ENCODE data around the gene SOX9.
"Not testable (repeated sequence)": the region's sequence is repeated elsewhere in the genome, so short reads cannot be mapped to it uniquely, and the experiment has no call there.

SOX9 gene

GRCh38 chr17:72111336-72111923, 9.4 kb upstream of the SOX9 start:
- no peak for DNase-seq (ENCODE audit: low read depth)

GRCh38 chr17:72111926-72112325, 8.9 kb upstream of the SOX9 start:
- DNase-seq (ENCODE audit: low read depth), result not testable (repeated sequence)

- no peak for DNase-seq (ENCODE audit: low read depth)
Measured at GRCh38 chr17:72113751-72114150, 7.1 kb upstream of the SOX9 start.

GRCh38 chr17:72115781-72116525, 4.9 kb upstream of the SOX9 start:
- DNase-seq (ENCODE audit: low read depth), result no peak

- DNase-seq (ENCODE audit: low read depth), result no peak
Measured at GRCh38 chr17:72116661-72117521, 3.9 kb upstream of the SOX9 start.

- DNase-seq (ENCODE audit: low read depth), result no peak
Measured at GRCh38 chr17:72117535-72118334, 3.1 kb upstream of the SOX9 start.

DNA sequence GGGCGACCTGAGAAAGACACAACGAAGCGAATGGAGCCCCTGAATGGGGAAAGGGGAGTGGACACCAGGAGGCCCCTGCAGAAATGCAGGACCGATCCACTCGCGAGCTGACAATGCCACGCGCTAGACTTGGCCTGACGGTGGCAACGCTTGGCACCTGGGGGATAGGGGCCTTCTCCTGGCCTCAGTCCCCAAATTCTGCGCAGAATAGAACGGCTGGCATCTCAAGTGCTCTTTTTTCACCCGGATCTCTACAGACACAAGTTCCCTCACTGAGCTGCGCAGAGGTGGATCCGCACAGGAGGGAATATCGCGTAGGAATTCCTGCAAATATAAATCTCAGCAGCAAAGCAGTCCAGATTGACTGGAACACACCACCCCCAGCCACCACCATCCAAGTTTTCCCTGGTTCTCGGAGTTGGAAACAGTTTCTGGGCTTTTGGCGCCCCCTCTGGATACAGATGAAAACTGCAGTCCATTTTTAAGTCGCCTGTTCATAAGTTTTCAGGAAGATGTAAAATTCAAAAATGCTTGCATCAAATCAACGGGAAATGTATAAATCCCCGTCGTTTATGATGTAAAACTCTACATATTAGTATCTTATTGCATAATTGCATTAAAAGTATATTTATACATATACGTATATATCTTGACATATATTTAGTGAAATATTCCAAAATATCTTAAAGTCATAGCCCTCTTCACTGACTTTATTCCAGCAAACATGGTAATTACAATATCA, 2.3 kb upstream of the SOX9 start:
- DNase-seq (ENCODE audit: low read depth), result no peak

DNA sequence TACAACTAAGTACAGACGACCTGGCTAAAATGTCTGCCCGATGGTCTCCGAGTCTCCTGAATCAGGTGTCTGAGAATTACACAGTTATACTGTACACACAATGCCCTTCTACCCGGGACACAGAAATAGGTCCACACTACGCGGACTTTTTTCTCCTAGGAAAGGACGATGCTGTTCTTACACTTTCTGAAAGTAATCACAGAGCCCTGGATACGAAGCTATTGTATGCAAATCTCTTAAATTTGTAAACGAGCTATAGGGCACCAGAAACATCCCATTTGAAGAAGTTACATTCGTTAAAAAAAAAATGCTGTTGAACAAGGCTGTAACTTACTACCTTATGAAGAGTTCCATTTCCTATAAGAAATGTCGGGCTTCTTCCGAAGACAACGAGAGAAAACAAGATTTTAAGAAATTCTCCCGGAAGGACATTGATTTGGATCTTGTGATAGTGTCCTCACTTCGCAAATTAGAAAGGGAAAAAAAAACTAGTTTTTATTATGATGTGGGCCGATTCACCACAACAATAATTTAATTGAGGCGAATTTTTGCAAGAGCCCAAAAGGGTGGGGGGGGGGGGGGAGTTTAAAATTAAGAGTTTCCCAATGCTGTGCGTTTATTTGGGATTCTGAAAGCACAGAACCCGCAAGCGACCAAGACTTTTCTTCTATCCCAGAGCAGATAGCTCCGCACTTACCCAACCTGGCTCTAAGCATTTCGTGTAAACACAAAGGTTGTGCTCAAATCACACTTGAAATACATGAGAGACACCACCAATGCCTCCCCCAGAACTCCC, 1.5 kb upstream of the SOX9 start:
- no peak for DNase-seq (ENCODE audit: low read depth)

DNA sequence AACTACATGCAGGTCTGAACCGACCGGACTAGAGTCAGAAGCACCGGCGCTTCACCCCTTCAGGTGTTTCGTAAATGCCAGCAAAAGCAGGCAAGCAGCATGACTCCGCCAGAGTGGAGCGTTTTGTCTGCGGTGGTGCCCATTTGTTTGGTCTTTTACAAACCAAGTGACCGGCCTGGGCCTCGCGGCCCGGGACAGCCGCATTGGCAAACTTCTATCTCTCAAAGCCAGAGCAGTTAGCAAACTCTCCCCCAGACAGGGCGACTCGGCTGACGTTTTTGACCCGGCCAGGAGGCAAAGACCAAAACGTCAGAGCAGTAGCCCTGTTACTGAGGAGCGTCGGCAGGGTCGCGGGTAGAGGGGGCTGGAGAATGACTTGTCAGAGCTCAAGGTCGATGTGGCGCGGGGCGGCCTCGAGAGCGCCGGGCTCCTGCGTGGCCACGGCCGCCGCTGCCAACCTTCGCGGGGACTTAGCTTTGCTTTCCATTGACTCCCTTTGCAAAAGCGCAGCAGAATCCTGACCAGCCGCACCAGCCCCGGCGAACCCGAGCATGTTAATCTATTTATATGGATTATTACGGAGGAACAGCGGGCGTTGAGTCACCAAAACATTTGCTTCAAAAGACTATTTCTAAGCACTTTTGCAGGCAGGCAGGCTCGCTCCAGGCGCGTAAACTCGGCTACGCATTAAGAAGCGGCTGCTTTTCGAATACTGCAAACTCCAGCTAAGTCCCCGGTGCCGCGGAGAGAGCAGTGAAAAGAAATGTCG, 763 bp upstream of the SOX9 start:
- DNase-seq (ENCODE audit: low read depth), result no peak

DNA sequence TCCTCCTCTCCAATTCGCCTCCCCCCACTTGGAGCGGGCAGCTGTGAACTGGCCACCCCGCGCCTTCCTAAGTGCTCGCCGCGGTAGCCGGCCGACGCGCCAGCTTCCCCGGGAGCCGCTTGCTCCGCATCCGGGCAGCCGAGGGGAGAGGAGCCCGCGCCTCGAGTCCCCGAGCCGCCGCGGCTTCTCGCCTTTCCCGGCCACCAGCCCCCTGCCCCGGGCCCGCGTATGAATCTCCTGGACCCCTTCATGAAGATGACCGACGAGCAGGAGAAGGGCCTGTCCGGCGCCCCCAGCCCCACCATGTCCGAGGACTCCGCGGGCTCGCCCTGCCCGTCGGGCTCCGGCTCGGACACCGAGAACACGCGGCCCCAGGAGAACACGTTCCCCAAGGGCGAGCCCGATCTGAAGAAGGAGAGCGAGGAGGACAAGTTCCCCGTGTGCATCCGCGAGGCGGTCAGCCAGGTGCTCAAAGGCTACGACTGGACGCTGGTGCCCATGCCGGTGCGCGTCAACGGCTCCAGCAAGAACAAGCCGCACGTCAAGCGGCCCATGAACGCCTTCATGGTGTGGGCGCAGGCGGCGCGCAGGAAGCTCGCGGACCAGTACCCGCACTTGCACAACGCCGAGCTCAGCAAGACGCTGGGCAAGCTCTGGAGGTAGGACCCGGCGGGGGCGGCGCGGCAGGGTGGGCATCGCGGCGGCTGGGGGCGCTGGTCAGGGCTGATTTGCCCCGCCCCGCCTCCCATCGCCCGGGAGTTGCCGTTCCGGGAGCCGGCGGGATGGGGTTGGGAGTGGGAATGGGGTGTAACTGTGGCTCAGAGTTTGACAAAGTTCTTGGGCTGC, 567 bp downstream of the SOX9 start:
- DNase-seq (ENCODE audit: low read depth), result no peak

DNA sequence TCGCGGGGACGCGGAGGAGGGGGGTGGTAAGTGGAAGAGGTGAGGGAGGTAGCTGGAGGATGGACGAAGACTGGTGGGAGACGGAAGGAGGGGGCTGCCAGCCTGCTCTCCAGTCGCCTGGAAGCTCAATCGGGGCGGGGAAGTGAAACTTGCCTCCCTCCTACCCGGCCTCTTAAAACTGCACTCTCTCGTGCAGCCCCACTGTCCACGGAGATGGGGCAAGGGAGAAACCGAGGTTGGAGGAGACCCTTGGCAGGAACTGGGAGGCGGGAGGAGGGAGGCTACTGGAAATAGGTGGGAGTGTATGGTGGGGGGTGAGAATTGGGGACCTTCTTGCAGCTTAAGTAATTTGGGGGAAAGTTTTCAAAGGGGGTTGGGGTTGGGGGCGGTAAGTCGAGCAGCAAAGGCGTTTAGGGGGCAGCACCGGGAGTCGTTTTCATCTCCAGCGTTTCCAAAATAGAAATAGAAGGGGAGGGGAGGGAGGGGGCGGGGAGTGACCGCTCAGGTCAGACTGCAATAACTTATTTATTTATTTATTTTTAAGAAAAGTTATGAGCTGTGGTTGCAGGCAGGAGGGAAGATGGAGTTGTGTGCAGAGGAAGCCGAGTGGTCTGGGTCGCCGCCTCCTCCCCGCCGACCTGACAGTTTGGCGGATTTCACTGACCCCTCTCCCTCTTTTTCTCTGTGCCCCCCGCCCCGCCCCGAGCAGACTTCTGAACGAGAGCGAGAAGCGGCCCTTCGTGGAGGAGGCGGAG, 1.4 kb downstream of the SOX9 start:
- no peak for DNase-seq (ENCODE audit: low read depth)

DNA sequence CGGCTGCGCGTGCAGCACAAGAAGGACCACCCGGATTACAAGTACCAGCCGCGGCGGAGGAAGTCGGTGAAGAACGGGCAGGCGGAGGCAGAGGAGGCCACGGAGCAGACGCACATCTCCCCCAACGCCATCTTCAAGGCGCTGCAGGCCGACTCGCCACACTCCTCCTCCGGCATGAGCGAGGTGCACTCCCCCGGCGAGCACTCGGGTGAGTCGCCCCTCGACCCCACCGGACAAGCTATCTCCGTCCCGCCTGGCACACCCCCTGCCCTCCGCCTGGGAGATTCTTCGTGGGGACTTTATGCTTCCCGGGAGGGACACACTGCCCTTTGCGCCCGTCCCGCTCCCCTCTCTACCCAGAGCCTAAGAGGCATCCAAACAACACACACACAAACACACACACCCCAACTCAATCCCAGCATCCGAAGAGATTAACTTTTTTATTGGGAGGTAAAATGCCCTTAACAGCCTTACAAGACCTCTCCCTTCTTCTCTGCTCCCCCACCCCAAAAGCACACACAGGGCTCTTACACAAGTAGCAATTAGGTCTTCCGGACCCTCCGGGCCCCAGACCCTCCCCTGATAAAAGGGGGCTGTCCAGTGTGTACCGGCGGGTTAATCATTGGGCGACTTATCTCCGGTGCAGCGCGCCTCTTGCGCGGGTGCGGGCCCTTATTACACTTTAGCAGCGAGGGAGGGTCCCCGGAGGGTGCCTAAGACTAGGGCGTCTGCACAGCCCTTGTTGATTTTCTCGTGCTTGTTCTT, 2.1 kb downstream of the SOX9 start:
- DNase-seq (ENCODE audit: low read depth), result no peak

- DNase-seq (ENCODE audit: low read depth), result no peak
Measured at GRCh38 chr17:72123530-72124437, 3.0 kb downstream of the SOX9 start.

- no peak for DNase-seq (ENCODE audit: low read depth)
Measured at GRCh38 chr17:72124438-72124775, 3.6 kb downstream of the SOX9 start.

- no peak for DNase-seq (ENCODE audit: low read depth)
Measured at GRCh38 chr17:72125226-72125651, 4.4 kb downstream of the SOX9 start.

- DNase-seq (ENCODE audit: low read depth), result no peak
Measured at GRCh38 chr17:72125742-72126141, 4.9 kb downstream of the SOX9 start.
